HFFc6 (cell line): ENCODE measurements around the gene LSM14A. TPM values are rescaled to one million over a fixed set of nuclear protein-coding genes. Genes with fewer than 3 reads are reported as not detected.

Source experiments
- DNase-seq: peaks from one replicate; pipeline ENCODE4 v3.0.0-alpha.2; 2018
- H3K27ac Mint-ChIP-seq: 2 replicates; pipeline ENCODE4 v1.8.0; 2020; ENCODE audit warnings: mild to moderate bottlenecking, mixed read lengths
- H3K27me3 Mint-ChIP-seq: 2 replicates; pipeline ENCODE4 v1.8.0; 2021; ENCODE audit warnings: mild to moderate bottlenecking, moderate library complexity, mixed read lengths; ENCODE audit not compliant: insufficient read depth
- H3K36me3 Mint-ChIP-seq: 2 replicates; pipeline ENCODE4 v1.8.0; 2021; ENCODE audit warnings: low read depth, mixed read lengths
- H3K4me1 Mint-ChIP-seq: 2 replicates; pipeline ENCODE4 v1.8.0; 2020; ENCODE audit warnings: low read depth, mixed read lengths
- H3K4me3 Mint-ChIP-seq: 2 replicates; pipeline ENCODE4 v1.8.0; 2020; ENCODE audit warnings: mild to moderate bottlenecking, moderate library complexity, mixed read lengths
- H3K9me3 Mint-ChIP-seq: 2 replicates; pipeline ENCODE4 v1.8.0; 2020; ENCODE audit warnings: mild to moderate bottlenecking, mixed read lengths
- total RNA-seq, 6 experiments: library from RNA; stranded (reverse); fragmentation: NEBNext Ultra II Directional; extraction: Animal tissue kit (Norgen Biotek cat#: 25700); gene quantifications; 2 replicates in 1 of 6; 3 replicates in 5 of 6; pipeline ENCODE4 v1.2.3, GENCODE V29; 2021
- TF ChIP-seq, protein P1 (sequence below): fragments of 200-600 bp; sonication (generic); IDR thresholded peaks from 2 replicates; pipeline ENCODE4 v1.5.0; 2021; ENCODE audit warnings: antibody characterized with exemption, mild to moderate bottlenecking

LSM14A gene
- total RNA-seq, 6 experiments from 2014 or later = 66.5 to 92.9 (median 87.0) TPM

- DNase-seq = peak; percentile 40
- Mint-ChIP-seq H3K4me3 (peak overlapping the region; percentile 15; the same call in 1 of the 2 replicates), H3K9me3 (no peaks in the 10 kb centered on the region), H3K27me3 (no peaks in the 10 kb centered on the region; the same call in 1 of the 2 replicates), H3K36me3 (peaks cover 13% of the 10 kb centered on the region), H3K4me1 (peaks cover 57% of the 10 kb centered on the region), H3K27ac (peak overlapping the region; percentile 26; the same call in 1 of the 2 replicates)
- TF ChIP-seq, protein P1, sequence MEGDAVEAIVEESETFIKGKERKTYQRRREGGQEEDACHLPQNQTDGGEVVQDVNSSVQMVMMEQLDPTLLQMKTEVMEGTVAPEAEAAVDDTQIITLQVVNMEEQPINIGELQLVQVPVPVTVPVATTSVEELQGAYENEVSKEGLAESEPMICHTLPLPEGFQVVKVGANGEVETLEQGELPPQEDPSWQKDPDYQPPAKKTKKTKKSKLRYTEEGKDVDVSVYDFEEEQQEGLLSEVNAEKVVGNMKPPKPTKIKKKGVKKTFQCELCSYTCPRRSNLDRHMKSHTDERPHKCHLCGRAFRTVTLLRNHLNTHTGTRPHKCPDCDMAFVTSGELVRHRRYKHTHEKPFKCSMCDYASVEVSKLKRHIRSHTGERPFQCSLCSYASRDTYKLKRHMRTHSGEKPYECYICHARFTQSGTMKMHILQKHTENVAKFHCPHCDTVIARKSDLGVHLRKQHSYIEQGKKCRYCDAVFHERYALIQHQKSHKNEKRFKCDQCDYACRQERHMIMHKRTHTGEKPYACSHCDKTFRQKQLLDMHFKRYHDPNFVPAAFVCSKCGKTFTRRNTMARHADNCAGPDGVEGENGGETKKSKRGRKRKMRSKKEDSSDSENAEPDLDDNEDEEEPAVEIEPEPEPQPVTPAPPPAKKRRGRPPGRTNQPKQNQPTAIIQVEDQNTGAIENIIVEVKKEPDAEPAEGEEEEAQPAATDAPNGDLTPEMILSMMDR = no peak; the same call in 1 of the 2 replicates
Measured at GRCh38 chr19:34259367-34260095, 87.2 kb downstream of the LSM14A start.

DNA sequence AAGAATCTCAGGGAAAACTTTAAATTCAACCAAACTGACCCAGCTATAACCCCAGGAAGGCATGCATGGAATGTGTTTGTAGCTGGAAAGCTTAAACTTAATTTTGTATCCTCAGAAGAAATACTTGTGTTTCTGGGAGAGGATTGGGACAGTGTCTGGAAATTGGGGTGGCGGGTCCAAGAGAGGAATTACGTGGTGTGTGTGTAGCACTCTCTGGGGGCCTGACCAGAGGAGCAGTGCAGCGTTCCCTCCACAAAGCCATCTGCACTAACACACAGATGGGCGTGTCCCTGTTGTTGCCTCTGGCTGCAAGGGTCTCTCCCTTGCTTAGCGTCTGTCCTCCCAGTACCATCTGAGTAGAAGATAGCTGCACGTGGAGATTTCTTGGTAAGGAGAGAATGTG lies 88.5 kb downstream of the LSM14A start:
- H3K4me3 Mint-ChIP-seq = peak overlapping the region; percentile 74

DNA sequence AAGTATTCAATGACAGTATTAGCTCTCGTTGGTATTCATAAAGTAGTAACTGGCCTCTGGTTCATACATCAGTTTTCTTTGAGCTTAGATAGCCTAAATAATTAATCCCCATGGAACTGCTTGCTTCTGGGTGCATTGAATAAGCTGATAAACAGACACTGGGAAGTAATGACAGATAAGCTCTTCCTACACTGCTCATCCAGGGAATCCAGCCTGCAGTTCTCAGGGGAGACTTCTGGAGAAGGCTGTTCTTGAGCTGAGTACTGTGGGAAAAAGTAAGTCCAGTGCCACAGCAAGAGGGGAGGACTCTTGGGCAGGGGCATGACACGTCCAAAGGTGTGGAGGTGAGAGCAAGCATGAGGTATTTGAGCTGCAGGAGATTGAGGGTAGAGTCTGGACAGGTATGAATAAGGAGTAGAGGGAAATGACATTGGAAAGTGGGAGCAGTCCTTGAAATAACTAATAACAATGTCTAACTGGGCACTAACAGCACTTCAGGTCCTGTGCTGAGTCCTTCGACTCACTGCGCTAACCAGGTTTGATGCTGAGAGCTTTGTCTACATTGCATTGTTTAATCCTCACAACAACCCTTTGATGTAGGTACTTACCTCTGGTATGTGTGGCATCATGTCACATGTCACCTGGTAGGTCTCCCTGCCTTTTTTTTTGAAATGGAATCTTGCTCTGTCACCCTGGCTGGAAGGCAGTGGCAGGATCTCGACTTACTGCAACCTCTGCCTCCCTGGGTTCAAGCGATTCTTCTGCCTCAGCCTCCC lies 89.2 kb downstream of the LSM14A start:
- Mint-ChIP-seq H3K4me1 (peaks cover 63% of the 10 kb centered on the region), H3K27ac (peak overlapping the region; percentile 29), H3K36me3 (peaks cover 18% of the 10 kb centered on the region), H3K27me3 (no peaks in the 10 kb centered on the region; the same call in 1 of the 2 replicates), H3K9me3 (no peaks in the 10 kb centered on the region), H3K4me3 (peak overlapping the region; percentile 74)
- DNase-seq = no peak
- TF ChIP-seq, protein P1 = no peak

More for the DNA sequence above, 88.5 kb downstream of the LSM14A start:
- H3K27ac Mint-ChIP-seq = peak overlapping the region; percentile 29
- DNase-seq = no peak
- TF ChIP-seq, protein P1 = no peak
- H3K9me3 Mint-ChIP-seq = no peaks in the 10 kb centered on the region
- peaks cover 63% of the 10 kb centered on the region for H3K4me1 Mint-ChIP-seq
- no peaks in the 10 kb centered on the region; the same call in 1 of the 2 replicates for H3K27me3 Mint-ChIP-seq
- peaks cover 16% of the 10 kb centered on the region for H3K36me3 Mint-ChIP-seq

- H3K4me3 Mint-ChIP-seq = no peak overlapping the region
- peaks cover 27% of the 10 kb centered on the region for H3K36me3 Mint-ChIP-seq
- H3K27me3 Mint-ChIP-seq = no peaks in the 10 kb centered on the region; the same call in 1 of the 2 replicates
- DNase-seq = no peak
- H3K4me1 Mint-ChIP-seq = peaks cover 60% of the 10 kb centered on the region
- H3K9me3 Mint-ChIP-seq = no peaks in the 10 kb centered on the region
- TF ChIP-seq, protein P1 = no peak
- H3K27ac Mint-ChIP-seq = peak overlapping the region; percentile 55; the same call in 1 of the 2 replicates
Measured at GRCh38 chr19:34263745-34264237, 91.5 kb downstream of the LSM14A start.

DNA sequence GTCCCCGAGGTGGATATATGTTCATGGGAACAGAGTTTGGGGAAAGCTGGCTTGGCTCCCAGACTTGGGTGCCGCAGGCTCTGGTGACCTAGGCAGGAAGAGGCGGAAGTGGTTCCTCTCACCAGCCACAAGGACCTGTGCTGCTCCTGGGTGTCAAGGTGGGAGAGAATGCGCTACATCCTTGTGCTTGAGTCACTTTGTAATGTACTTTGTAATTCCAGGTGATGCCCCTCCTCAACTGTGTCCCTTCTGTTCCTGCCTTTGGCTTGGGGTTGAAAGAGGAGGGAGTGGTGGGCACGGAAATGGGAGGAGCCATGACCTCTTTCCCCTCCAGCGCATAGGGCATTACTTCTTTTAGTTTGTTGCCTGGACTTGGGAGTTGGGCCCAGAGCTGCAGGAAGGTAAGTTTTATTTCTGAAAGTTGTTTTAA lies 92.9 kb downstream of the LSM14A start:
- Mint-ChIP-seq H3K36me3 (peaks cover 32% of the 10 kb centered on the region), H3K27me3 (no peaks in the 10 kb centered on the region; the same call in 1 of the 2 replicates), H3K4me3 (no peak overlapping the region), H3K4me1 (peaks cover 62% of the 10 kb centered on the region), H3K9me3 (no peaks in the 10 kb centered on the region), H3K27ac (no peak overlapping the region)
- no peak for DNase-seq
- TF ChIP-seq, protein P1 = no peak
